Astrocyte (in vitro differentiated cells and primary cell): Measurements from ENCODE around the gene FEM1B. TPM values are rescaled to one million over a fixed set of nuclear protein-coding genes. Genes with fewer than 3 reads are reported as not detected.

Source experiments
- DNase-seq: peaks from one replicate; pipeline ENCODE4 v3.0.0-alpha.2; 2010; ENCODE audit warnings: low read depth
- FAIRE-seq: peaks from 2 replicates; lab custom pipeline; 2011; peaks lifted over from hg19 to GRCh38; lab: Jason Lieb, UNC
- H2AFZ ChIP-seq: 2 replicates; pipeline ENCODE4 v1.6.0; 2012; ENCODE audit warnings: low read depth, low read length, inconsistent platforms
- H3K27ac ChIP-seq: 2 replicates; pipeline ENCODE4 v1.5.1; 2011; ENCODE audit warnings: low read depth, low read length, inconsistent platforms
- H3K27me3 ChIP-seq: 2 replicates; pipeline ENCODE4 v1.6.0; 2011; ENCODE audit warnings: low read length, inconsistent platforms; ENCODE audit not compliant: insufficient read depth
- H3K36me3 ChIP-seq: 2 replicates; pipeline ENCODE4 v1.5.1; 2011; ENCODE audit warnings: low read length, inconsistent platforms; ENCODE audit not compliant: insufficient read depth
- H3K4me1 ChIP-seq: 2 replicates; pipeline ENCODE4 v1.5.1; 2011; ENCODE audit warnings: low read length, inconsistent platforms; ENCODE audit not compliant: insufficient read depth
- H3K4me2 ChIP-seq: 2 replicates; pipeline ENCODE4 v1.6.0; 2012; ENCODE audit warnings: low read length, inconsistent platforms
- H3K4me3 ChIP-seq: 2 replicates; pipeline ENCODE4 v1.5.1; 2011; ENCODE audit warnings: low read depth, mild to moderate bottlenecking, low read length, inconsistent platforms; ENCODE audit not compliant: insufficient read depth
- H3K79me2 ChIP-seq: 2 replicates; pipeline ENCODE4 v1.6.0; 2012; ENCODE audit warnings: mild to moderate bottlenecking, low read length, inconsistent platforms; ENCODE audit not compliant: insufficient read depth
- H3K9ac ChIP-seq: 2 replicates; pipeline ENCODE4 v1.6.0; 2012; ENCODE audit warnings: mild to moderate bottlenecking, low read length, inconsistent platforms
- H3K9me3 ChIP-seq: 2 replicates; pipeline ENCODE4 v1.5.1; 2012; ENCODE audit warnings: low read depth, mild to moderate bottlenecking, low read length, inconsistent platforms; ENCODE audit not compliant: insufficient read depth
- H4K20me1 ChIP-seq: 2 replicates; pipeline ENCODE4 v1.6.0; 2012; ENCODE audit warnings: low read length, inconsistent platforms; ENCODE audit not compliant: insufficient read depth
- H3K27ac Mint-ChIP-seq: one replicate; pipeline ENCODE4 v1.8.0; 2021; ENCODE audit warnings: mild to moderate bottlenecking, mixed read lengths; ENCODE audit not compliant: unreplicated experiment
- H3K27me3 Mint-ChIP-seq: one replicate; pipeline ENCODE4 v1.8.0; 2021; ENCODE audit warnings: low read depth, mixed read lengths; ENCODE audit not compliant: unreplicated experiment
- H3K36me3 Mint-ChIP-seq: one replicate; pipeline ENCODE4 v1.8.0; 2021; ENCODE audit warnings: low read depth, mixed read lengths; ENCODE audit not compliant: unreplicated experiment
- H3K4me1 Mint-ChIP-seq: one replicate; pipeline ENCODE4 v1.8.0; 2021; ENCODE audit warnings: low read depth, mixed read lengths; ENCODE audit not compliant: unreplicated experiment
- H3K4me3 Mint-ChIP-seq: one replicate; pipeline ENCODE4 v1.8.0; 2021; ENCODE audit warnings: mild to moderate bottlenecking, moderate library complexity, mixed read lengths; ENCODE audit not compliant: unreplicated experiment
- H3K9me3 Mint-ChIP-seq: one replicate; pipeline ENCODE4 v1.8.0; 2021; ENCODE audit warnings: mild to moderate bottlenecking, mixed read lengths; ENCODE audit not compliant: unreplicated experiment
- CTCF ChIP-seq: IDR thresholded peaks from 2 replicates; pipeline ENCODE4 v1.5.1; 2011; ENCODE audit warnings: low read depth, mild to moderate bottlenecking, inconsistent platforms, low read length, moderate library complexity; ENCODE audit not compliant: insufficient read depth
- EZH2 ChIP-seq: IDR thresholded peaks from 2 replicates; pipeline ENCODE4 v1.6.1; 2012; ENCODE audit warnings: mild to moderate bottlenecking, low read length, inconsistent platforms; ENCODE audit not compliant: insufficient read depth
- total RNA-seq: library from RNA; stranded (reverse); gene quantifications from 2 replicates; pipeline ENCODE4 v1.2.1, GENCODE V29; 2021

The FEM1B gene
- total RNA-seq, 1 donor from 2014 or later, result 38.6 TPM

DNA sequence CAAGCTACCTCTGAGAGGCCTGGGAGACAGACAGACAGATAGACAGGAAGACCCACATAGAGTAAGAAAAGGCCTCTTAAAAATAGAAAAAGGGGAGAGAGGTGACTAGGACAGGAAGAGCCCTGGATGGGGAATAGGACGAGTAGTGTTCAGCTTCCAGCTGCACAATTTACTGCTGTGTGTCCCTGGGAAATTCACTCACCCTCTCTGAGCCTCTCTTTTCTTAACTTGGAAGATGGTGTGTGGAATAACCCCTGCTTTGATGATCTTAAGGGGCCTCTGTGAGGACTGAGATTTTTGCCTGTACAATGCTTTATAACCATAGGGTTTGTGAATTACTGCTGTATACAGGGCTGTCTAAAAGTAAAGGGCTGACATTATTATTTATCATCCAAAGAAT is 37.5 kb downstream of the FEM1B start:
- no peak for FAIRE-seq

DNA sequence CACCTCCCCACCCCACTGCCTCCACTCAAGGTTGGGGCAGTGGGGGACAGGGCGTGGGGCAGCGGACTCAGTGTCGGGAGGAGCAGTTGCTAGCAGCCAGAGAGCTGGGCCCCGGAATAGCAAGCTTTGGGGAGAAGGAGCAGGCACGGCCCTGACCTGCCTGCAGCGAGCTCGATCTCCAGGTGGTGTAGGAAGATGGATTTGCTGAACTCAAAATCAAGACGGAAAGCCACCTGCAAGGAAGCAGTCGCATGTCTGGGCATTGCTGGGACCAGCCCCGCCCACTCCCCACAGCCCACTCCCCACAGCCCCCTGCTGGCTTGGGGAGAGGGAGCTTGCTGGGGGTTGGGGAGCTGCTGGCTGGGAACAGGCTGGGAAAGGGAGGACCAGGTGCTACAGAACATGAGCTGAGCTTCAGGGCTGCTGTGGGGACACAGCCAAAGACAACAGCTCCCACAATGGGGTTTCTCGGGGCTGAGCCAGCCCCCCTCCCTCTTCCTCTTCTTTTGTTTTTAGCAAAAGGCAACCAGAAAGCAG is 38.0 kb downstream of the FEM1B start:
- Mint-ChIP-seq H3K9me3 (no peaks in the 10 kb centered on the region), H3K27me3 (peaks cover 2% of the 10 kb centered on the region), H3K36me3 (peaks cover 47% of the 10 kb centered on the region), H3K27ac (no peak overlapping the region), H3K4me3 (no peak overlapping the region), H3K4me1 (peaks cover 31% of the 10 kb centered on the region)
- Histone ChIP-seq H3K4me2 (peak overlapping the region; percentile 29), H3K79me2 (no peaks in the 10 kb centered on the region), H3K4me3 (no peak overlapping the region), H3K36me3 (peaks cover 25% of the 10 kb centered on the region), H3K27ac (no peak overlapping the region), H3K9me3 (no peaks in the 10 kb centered on the region), H3K4me1 (peaks cover 31% of the 10 kb centered on the region), H3K9ac (no peak overlapping the region), H3K27me3 (no peaks in the 10 kb centered on the region), H4K20me1 (peaks cover 6% of the 10 kb centered on the region), H2AFZ (no peak overlapping the region)
- TF ChIP-seq EZH2 (no peak), CTCF (no peak)
- DNase-seq, result peak; percentile 14
- FAIRE-seq, result no peak

More for the DNA sequence above, 37.5 kb downstream of the FEM1B start:
- no peak for TF ChIP-seq CTCF
- no peak for TF ChIP-seq EZH2
- Histone ChIP-seq H3K27ac (no peak overlapping the region), H3K4me1 (peaks cover 31% of the 10 kb centered on the region), H3K79me2 (no peaks in the 10 kb centered on the region), H2AFZ (no peak overlapping the region), H3K27me3 (no peaks in the 10 kb centered on the region), H3K9me3 (no peaks in the 10 kb centered on the region), H3K4me3 (no peak overlapping the region), H3K36me3 (peaks cover 22% of the 10 kb centered on the region), H3K4me2 (no peak overlapping the region), H4K20me1 (peaks cover 6% of the 10 kb centered on the region), H3K9ac (no peak overlapping the region)
- Mint-ChIP-seq H3K27ac (peak overlapping the region; percentile 58), H3K4me1 (peaks cover 35% of the 10 kb centered on the region), H3K9me3 (no peaks in the 10 kb centered on the region), H3K36me3 (peaks cover 47% of the 10 kb centered on the region), H3K4me3 (no peak overlapping the region), H3K27me3 (no peaks in the 10 kb centered on the region)
- DNase-seq, result no peak

DNA sequence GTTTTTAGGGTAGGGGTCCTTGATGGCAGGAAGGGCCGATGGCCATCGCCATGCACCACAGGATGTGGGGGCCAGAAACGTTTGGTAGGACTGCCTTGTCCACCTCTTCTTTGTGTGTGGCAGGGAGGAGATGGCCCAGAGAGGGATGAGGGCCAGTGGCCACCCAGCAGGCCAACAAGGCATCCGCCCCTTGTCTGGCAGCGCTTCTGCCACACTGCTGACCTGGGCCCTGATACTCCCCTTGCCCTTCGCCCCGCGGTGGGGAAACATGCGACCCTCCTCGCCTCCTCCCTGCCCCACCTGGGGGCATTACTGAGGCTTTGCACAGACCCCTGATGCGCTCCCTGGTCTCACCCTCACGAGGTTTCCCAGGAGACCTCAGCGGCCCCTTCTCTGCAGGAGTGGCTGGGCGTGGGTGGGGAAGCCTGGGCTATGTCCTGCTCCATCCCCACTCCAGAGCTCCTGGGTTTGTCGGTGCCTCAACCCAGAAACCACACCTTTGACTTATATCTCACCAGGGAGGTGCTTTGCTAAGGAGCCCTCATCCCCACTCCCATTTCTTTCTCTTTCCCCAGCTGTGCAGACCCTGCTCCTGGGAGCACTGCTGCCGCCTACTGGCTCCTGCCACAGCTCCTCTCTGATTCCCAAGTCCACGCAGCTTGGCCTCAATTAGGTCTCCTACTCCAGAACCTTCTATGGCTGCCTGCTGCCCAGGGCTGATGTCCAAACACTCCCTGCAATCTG is 38.7 kb downstream of the FEM1B start:
- H3K9me3 Mint-ChIP-seq, result no peaks in the 10 kb centered on the region
- H3K27me3 ChIP-seq, result no peaks in the 10 kb centered on the region
- H3K4me2 ChIP-seq, result peak overlapping the region; percentile 29
- no peak overlapping the region for H3K4me3 ChIP-seq
- no peaks in the 10 kb centered on the region for H3K79me2 ChIP-seq
- no peak overlapping the region for H3K27ac ChIP-seq
- peak overlapping the region; percentile 7 for H3K9ac ChIP-seq
- FAIRE-seq (no peak), DNase-seq (no peak)
- H3K9me3 ChIP-seq, result no peaks in the 10 kb centered on the region
- H3K27ac Mint-ChIP-seq, result peak overlapping the region; percentile 26
- no peak overlapping the region for H3K4me3 Mint-ChIP-seq
- peaks cover 4% of the 10 kb centered on the region for H3K27me3 Mint-ChIP-seq
- H3K36me3 Mint-ChIP-seq, result peaks cover 51% of the 10 kb centered on the region
- peaks cover 6% of the 10 kb centered on the region for H4K20me1 ChIP-seq
- H3K4me1 ChIP-seq, result peaks cover 31% of the 10 kb centered on the region
- H3K36me3 ChIP-seq, result peaks cover 21% of the 10 kb centered on the region
- H3K4me1 Mint-ChIP-seq, result peaks cover 30% of the 10 kb centered on the region
- no peak overlapping the region for H2AFZ ChIP-seq
- TF ChIP-seq CTCF, result peak; percentile 29
- TF ChIP-seq EZH2, result no peak
